ENCODE data around the gene ZFAND3.

ZFAND3 gene

DNA sequence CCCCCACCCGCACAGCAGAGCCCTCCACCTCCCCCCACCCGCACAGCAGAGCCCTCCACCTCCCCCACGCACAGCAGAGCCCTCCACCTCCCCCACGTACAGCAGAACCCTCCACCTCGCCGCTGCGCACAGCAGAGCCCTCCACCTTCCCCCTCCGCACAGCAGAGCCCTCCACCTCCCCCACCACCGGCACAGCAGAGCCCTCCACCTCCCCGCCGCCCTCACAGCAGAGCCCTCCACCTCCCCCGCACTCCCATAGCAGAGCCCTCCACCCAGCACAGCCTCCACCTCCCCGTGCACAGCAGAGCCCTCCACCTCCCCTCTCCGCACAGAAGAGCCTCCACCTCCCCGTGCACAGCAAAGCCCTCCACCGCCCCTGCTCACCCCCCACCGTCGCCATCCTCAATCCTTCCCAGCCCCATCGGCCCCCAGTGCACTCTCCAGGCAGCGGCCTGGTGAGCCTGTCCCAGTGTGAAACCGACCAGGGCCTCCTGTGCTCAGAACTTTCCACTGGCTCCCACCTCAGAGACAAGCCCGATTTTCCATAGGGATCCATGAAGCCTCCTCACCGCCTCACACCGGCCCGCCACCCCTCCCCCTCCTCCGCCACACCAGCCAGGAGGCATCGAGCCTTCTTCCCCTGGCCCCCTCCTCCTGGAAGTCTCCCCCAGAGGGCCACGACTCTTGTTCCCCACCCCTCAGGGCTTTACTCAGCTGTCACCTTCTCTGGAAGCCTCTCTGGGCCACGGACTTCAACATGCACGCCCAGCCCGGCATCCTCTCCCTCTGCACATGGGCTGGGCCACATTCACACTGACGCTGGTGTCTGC is 347.1 kb downstream of the ZFAND3 start:
- Mint-ChIP-seq H3K27me3 (no peaks in the 10 kb centered on the region), H3K9me3 (ENCODE audit: low read depth) (no peaks in the 10 kb centered on the region), H3K4me3 (no peak overlapping the region), H3K27ac (no peak overlapping the region), H3K36me3 (no peaks in the 10 kb centered on the region), H3K4me1 (ENCODE audit: low read depth) (no peaks in the 10 kb centered on the region)

- Mint-ChIP-seq H3K9me3 (ENCODE audit: low read depth) (no peaks in the 10 kb centered on the region), H3K36me3 (no peaks in the 10 kb centered on the region), H3K27ac (no peak overlapping the region), H3K4me1 (ENCODE audit: low read depth) (no peaks in the 10 kb centered on the region), H3K4me3 (no peak overlapping the region), H3K27me3 (no peaks in the 10 kb centered on the region)
Observed at GRCh38 chr6:38167598-38167997, 348.1 kb downstream of the ZFAND3 start.

GRCh38 chr6:38168126-38168525 is 348.6 kb downstream of the ZFAND3 start:
- no peaks in the 10 kb centered on the region for H3K36me3 Mint-ChIP-seq
- H3K27ac Mint-ChIP-seq = no peak overlapping the region
- no peak overlapping the region for H3K4me3 Mint-ChIP-seq
- no peaks in the 10 kb centered on the region for H3K27me3 Mint-ChIP-seq
- no peaks in the 10 kb centered on the region for H3K9me3 Mint-ChIP-seq (ENCODE audit: low read depth)
- H3K4me1 Mint-ChIP-seq (ENCODE audit: low read depth) = no peaks in the 10 kb centered on the region

GRCh38 chr6:38168699-38169098 is 349.2 kb downstream of the ZFAND3 start:
- H3K4me1 Mint-ChIP-seq (ENCODE audit: low read depth) = no peaks in the 10 kb centered on the region
- peaks cover 2% of the 10 kb centered on the region for H3K36me3 Mint-ChIP-seq
- no peak overlapping the region for H3K27ac Mint-ChIP-seq
- H3K4me3 Mint-ChIP-seq = no peak overlapping the region
- no peaks in the 10 kb centered on the region for H3K27me3 Mint-ChIP-seq
- H3K9me3 Mint-ChIP-seq (ENCODE audit: low read depth) = no peaks in the 10 kb centered on the region

DNA sequence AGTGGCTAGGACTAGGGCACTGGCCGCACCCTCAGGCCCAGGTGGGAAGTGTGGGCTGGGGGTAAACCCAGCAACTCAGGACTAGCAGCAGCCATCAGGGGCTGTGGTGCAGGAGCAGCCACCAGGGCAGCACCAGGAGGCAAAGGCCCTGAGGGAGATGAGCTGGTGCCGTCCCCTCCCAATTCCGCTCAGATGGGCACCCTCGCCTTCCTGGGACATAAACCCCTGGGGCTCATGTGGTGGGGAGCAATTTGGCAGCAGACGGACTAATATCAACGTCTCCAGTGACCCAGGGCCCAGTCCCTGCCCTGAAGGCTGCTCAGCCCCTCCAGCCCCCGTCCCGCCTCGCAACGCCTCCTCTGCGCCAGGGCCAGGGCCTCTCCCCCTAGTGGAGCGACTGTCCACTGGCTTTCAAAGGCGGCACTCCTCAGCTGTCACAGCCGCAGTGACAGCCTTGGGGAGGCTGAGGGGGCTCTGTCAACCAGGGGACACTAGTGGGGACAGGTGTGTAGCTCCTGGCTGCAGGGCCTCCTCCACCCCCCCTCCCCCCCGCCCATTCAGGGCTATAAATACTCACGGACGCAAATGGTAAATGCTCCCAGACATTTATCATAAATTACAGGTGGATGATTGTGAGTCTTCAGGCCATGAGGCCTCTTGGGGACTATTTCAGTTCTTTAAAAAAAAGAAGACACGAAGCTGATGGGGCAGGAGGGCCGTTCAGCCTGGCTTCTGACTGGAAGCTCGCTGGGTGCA is 349.9 kb downstream of the ZFAND3 start:
- H3K4me1 Mint-ChIP-seq (ENCODE audit: low read depth) = no peaks in the 10 kb centered on the region
- H3K4me3 Mint-ChIP-seq = no peak overlapping the region
- no peaks in the 10 kb centered on the region for H3K9me3 Mint-ChIP-seq (ENCODE audit: low read depth)
- H3K36me3 Mint-ChIP-seq = peaks cover 2% of the 10 kb centered on the region
- H3K27me3 Mint-ChIP-seq = no peaks in the 10 kb centered on the region
- no peak overlapping the region for H3K27ac Mint-ChIP-seq

DNA sequence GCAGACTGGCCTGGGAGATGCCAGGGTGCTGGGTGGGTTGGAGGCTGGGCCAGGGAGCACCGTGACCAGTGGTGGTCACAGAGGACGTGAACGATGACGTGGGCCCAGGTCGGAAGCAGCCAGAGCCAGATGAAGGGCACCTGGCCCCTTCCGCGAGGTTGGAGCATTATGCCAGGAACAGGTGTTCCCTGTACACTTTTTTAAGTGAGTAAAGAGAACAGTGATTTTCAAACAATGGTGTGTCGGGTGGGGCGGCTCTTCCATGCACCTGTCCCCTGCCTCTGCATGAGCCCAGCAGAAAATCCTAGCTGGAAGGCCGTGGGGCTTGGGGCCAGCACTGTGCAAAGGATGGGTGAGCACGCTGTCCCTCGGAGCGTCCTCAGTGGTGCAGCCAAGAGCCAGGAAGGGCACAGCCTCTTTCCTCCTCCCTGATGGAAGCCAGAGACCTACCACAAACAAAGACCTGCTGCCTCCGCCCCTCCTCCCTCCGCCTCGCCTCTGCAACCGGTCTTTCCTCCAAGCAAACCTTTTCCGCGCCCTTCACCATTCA is 350.5 kb downstream of the ZFAND3 start:
- H3K4me3 Mint-ChIP-seq = no peak overlapping the region
- peaks cover 2% of the 10 kb centered on the region for H3K36me3 Mint-ChIP-seq
- no peak overlapping the region for H3K27ac Mint-ChIP-seq
- no peaks in the 10 kb centered on the region for H3K4me1 Mint-ChIP-seq (ENCODE audit: low read depth)
- H3K27me3 Mint-ChIP-seq = no peaks in the 10 kb centered on the region
- H3K9me3 Mint-ChIP-seq (ENCODE audit: low read depth) = no peaks in the 10 kb centered on the region

- no peak overlapping the region for H3K27ac Mint-ChIP-seq
- H3K4me1 Mint-ChIP-seq (ENCODE audit: low read depth) = no peaks in the 10 kb centered on the region
- H3K36me3 Mint-ChIP-seq = peaks cover 2% of the 10 kb centered on the region
- H3K4me3 Mint-ChIP-seq = no peak overlapping the region
- H3K27me3 Mint-ChIP-seq = no peaks in the 10 kb centered on the region
- no peaks in the 10 kb centered on the region for H3K9me3 Mint-ChIP-seq (ENCODE audit: low read depth)
Observed at GRCh38 chr6:38170666-38171355, 351.3 kb downstream of the ZFAND3 start.

DNA sequence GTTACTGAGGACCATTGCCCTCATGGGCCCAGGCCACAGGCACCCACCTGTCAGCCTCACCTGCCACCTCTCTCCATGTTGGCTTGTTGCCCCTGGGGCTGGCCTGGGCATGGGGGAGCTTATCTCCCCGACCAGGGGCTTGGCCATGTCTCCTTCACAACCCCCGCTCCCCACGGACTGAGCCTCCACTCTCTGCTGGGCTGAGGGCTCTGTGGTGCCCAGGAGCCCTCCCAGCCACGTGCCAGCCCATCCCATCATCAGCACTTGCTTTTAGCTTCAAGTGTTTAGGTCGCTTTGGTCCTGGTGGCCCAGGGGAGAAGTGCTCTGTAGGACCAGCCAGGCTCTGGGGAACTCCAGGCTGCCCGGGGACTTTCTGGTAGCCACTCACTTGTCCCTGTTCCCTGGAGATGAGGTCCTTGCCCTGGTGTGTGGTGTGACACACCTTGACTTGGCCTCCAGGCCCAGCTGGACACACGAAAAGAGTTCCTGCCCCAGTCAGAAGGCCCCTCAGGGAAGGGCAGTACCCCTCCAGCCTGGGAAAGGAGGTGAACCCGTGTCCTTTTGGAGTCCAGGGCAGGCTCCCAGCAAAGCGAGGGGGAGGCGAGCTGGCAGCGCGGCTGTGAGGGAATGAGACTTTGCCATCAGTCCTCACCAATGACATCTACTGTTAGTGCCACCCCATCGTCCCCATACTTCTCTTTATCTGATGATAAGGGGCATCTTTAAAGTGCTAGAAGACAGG is 352.6 kb downstream of the ZFAND3 start:
- H3K36me3 Mint-ChIP-seq = peaks cover 2% of the 10 kb centered on the region
- no peaks in the 10 kb centered on the region for H3K4me1 Mint-ChIP-seq (ENCODE audit: low read depth)
- H3K27ac Mint-ChIP-seq = no peak overlapping the region
- no peak overlapping the region for H3K4me3 Mint-ChIP-seq
- H3K27me3 Mint-ChIP-seq = no peaks in the 10 kb centered on the region
- no peaks in the 10 kb centered on the region for H3K9me3 Mint-ChIP-seq (ENCODE audit: low read depth)

- H3K9me3 Mint-ChIP-seq (ENCODE audit: low read depth) = no peaks in the 10 kb centered on the region
- H3K27ac Mint-ChIP-seq = no peak overlapping the region
- no peak overlapping the region for H3K4me3 Mint-ChIP-seq
- no peaks in the 10 kb centered on the region for H3K27me3 Mint-ChIP-seq
- H3K36me3 Mint-ChIP-seq = peaks cover 2% of the 10 kb centered on the region
- H3K4me1 Mint-ChIP-seq (ENCODE audit: low read depth) = no peaks in the 10 kb centered on the region
Observed at GRCh38 chr6:38172739-38173410, 353.3 kb downstream of the ZFAND3 start.

- Mint-ChIP-seq H3K4me1 (ENCODE audit: low read depth) (no peaks in the 10 kb centered on the region), H3K9me3 (ENCODE audit: low read depth) (no peaks in the 10 kb centered on the region), H3K27ac (no peak overlapping the region), H3K36me3 (peaks cover 2% of the 10 kb centered on the region), H3K27me3 (no peaks in the 10 kb centered on the region), H3K4me3 (no peak overlapping the region)
Observed at GRCh38 chr6:38173909-38174308, 354.4 kb downstream of the ZFAND3 start.

- H3K9me3 Mint-ChIP-seq (ENCODE audit: low read depth) = no peaks in the 10 kb centered on the region
- H3K4me3 Mint-ChIP-seq = no peak overlapping the region
- peaks cover 2% of the 10 kb centered on the region for H3K36me3 Mint-ChIP-seq
- H3K4me1 Mint-ChIP-seq (ENCODE audit: low read depth) = peaks cover 1% of the 10 kb centered on the region
- H3K27ac Mint-ChIP-seq = no peak overlapping the region
- no peaks in the 10 kb centered on the region for H3K27me3 Mint-ChIP-seq
Observed at GRCh38 chr6:38174315-38174714, 354.8 kb downstream of the ZFAND3 start.

DNA sequence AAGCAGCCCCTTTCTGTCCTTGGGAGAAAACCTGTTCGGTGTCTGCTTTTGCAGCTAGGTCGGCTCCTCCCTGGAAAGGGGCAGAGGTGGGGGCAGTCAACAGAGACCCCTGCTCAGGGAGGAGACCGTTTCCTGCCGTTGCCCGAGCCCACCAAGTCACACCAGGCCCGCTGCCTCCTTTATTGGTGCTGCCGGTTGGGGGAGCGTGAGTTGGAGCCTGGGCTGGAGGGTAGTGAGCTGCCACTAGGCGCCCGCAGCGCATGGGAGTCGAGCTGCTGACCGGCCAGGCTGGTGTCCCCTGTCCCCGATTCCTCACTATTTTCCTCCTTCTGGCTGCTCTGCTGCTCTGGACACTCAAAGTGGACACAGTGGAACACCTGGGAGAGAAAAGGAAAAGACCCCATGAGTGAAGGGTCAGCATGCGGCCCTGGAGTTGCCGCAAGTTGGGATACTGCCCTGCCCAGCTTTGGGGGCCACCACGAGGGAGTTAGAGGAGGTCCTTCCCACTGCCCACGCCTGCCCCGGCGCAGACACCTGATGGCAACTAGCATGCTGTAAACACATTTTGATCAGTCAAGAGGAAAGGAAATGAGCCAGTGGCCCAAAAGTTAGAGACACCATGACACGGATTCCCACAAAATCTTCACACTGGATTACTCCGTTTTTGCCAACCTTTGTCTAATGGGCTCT is 355.4 kb downstream of the ZFAND3 start:
- no peaks in the 10 kb centered on the region for H3K9me3 Mint-ChIP-seq (ENCODE audit: low read depth)
- H3K4me3 Mint-ChIP-seq = no peak overlapping the region
- H3K27ac Mint-ChIP-seq = no peak overlapping the region
- no peaks in the 10 kb centered on the region for H3K27me3 Mint-ChIP-seq
- peaks cover 2% of the 10 kb centered on the region for H3K36me3 Mint-ChIP-seq
- H3K4me1 Mint-ChIP-seq (ENCODE audit: low read depth) = peaks cover 1% of the 10 kb centered on the region

- H3K9me3 Mint-ChIP-seq (ENCODE audit: low read depth) = no peaks in the 10 kb centered on the region
- no peaks in the 10 kb centered on the region for H3K27me3 Mint-ChIP-seq
- H3K27ac Mint-ChIP-seq = no peak overlapping the region
- peaks cover 1% of the 10 kb centered on the region for H3K4me1 Mint-ChIP-seq (ENCODE audit: low read depth)
- H3K4me3 Mint-ChIP-seq = no peak overlapping the region
- H3K36me3 Mint-ChIP-seq = peaks cover 2% of the 10 kb centered on the region
Observed at GRCh38 chr6:38175786-38176185, 356.3 kb downstream of the ZFAND3 start.

Data from activated naive CD8-positive, alpha-beta T cell (primary cell).